Right renal cortex interstitium (tissue), 3 donors: Measurements from ENCODE around the gene TRIM28. TPM values are rescaled to one million over a fixed set of nuclear protein-coding genes. Genes with fewer than 3 reads are reported as not detected.
A peak's percentile ranks its signal among the peaks of the same experiment; 100 is the strongest.

Experiments used
- DNase-seq, 3 donors: peaks; one replicate each; pipeline ENCODE4 v3.0.0-alpha.2; 2013; ENCODE audit warnings: low read depth in 3 of 3, low spot score in 2 of 3
- polyA plus RNA-seq, 3 donors: library from polyadenylated mRNA; unstranded; fragments of 120-200 nt; gene quantifications; one replicate each; pipeline ENCODE4 v1.2.1, GENCODE V29; 2013; ENCODE audit not compliant: insufficient read length in 3 of 3

TRIM28 gene
- polyA plus RNA-seq, 3 donors, result 682 to 734 (median 690) TPM

GRCh38 chr19:58547323-58548312 lies 3.8 kb downstream of the TRIM28 start:
- DNase-seq, result no peak

DNA sequence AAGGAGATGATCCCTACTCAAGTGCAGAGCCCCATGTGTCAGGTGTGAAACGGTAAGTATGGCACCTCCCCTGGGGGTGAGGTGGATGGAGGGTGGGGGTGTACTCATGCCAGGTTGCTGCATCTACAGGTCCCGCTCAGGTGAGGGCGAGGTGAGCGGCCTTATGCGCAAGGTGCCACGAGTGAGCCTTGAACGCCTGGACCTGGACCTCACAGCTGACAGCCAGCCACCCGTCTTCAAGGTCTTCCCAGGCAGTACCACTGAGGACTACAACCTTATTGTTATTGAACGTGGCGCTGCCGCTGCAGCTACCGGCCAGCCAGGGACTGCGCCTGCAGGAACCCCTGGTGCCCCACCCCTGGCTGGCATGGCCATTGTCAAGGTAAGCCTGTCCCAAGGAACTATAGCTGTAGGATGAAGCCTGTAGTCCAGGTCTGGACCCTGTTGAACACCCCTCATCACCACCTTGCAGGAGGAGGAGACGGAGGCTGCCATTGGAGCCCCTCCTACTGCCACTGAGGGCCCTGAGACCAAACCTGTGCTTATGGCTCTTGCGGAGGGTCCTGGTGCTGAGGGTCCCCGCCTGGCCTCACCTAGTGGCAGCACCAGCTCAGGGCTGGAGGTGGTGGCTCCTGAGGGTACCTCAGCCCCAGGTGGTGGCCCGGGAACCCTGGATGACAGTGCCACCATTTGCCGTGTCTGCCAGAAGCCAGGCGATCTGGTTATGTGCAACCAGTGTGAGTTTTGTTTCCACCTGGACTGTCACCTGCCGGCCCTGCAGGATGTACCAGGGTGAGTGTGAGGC lies 5.2 kb downstream of the TRIM28 start:
- DNase-seq, result no peak

DNA sequence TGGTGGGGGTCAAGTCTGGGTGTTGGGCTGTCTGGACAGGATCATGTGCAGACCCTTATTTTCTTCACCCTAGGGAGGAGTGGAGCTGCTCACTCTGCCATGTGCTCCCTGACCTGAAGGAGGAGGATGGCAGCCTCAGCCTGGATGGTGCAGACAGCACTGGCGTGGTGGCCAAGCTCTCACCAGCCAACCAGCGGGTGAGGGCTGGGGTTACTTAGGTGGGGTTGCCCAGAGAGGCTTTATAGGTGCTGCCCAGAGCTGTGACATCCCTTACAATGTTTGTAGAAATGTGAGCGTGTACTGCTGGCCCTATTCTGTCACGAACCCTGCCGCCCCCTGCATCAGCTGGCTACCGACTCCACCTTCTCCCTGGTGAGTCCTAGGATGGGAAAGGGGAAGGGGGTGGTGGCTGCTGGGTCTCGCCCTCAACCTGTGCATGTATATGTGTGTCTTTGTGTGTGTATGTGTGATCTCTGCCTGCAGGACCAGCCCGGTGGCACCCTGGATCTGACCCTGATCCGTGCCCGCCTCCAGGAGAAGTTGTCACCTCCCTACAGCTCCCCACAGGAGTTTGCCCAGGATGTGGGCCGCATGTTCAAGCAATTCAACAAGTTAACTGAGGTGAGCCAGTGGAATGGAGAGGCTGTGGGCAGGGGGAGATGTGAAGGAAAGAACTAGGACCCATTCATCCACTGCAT lies 5.9 kb downstream of the TRIM28 start:
- DNase-seq, result no peak

- DNase-seq, result no peak
Observed at GRCh38 chr19:58550362-58551122, 6.7 kb downstream of the TRIM28 start.

DNA sequence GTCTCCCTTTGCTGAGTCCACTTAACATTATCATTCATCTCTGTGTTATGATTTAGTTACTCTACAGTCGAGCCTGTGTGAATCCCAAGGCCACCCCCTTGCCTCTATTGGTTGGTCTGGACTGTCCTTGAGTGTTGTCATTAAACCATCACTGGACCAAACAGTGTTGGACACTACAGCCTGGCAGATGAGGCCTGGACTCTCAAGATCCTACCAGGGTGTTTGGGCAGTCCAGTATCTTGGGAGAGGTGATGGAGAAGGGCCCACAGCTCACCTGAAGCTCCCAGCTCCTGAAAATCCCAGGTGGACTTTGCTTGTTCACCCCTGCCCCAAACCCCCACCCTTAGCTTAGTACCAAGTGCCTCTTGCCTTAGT lies 7.2 kb downstream of the TRIM28 start:
- no peak for DNase-seq

DNA sequence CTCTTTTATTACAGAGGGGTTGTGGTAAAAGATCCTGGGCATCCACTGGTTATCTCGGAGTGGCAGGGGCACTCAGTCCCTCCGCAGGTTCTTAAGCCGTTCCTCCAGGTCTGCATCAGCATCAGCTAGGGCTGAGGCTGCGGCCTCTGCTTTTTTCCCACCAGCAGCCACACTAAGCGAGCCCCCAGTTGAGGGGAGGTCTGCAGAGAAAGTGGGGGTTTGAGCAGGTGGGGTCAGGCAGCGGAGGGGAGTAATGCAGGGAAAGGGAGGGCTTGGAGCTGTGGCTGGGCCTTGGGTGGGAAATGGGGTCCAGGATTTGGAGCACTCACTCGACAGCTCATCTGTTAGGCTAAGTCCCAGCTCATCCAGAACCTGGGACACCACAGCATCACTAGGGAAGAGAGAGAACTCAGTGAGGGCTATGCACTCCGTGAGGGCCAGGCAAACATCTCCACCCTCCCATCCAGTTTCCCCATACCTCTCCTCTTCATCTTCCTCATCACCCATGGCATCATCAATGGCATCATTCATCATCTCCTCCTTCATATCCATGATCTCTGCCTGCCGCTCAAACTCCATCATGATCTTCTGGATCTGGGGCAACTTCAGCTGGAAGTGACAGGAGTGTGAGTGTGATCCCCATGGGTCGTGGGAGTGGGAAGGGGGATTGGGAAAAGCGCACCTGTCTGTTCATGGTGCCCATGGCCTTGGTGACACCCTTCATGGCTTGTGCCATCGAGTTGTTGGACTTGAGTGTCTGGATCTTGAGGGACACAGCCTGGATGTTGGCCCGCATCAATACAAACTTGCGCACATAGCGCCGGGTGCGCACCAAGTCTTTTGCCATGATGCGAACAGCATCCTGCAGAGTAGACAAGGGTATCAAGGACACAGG lies 8.0 kb downstream of the TRIM28 start:
- DNase-seq, result no peak

DNA sequence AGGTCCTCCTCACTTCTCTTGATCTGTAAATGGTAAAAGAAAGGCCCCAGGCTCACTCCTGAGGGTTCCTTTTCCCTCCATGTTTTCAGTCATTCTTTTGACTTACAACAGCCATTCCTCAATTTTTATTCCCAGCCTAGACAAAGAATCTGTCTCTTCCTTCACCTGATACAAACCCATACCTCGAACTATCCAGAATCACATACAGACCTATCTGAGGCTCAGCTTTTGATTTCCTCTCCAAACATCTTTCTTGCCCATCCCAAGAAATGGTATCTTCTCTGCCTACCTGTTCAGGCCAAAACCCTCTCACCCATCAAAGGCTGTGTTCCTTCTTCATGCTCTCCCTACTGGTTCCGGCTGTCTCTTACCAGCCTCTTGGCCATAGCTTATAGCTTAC lies 8.8 kb downstream of the TRIM28 start:
- DNase-seq, result no peak

GRCh38 chr19:58553799-58554493 lies 10.1 kb downstream of the TRIM28 start:
- DNase-seq, result no peak

GRCh38 chr19:58554494-58555368 lies 10.9 kb downstream of the TRIM28 start, which contains the start of gene CHMP2A:
Gene CHMP2A (minus strand): TSS chr19:58555105. CDS start chr19:58554212, 893 bp downstream.
- DNase-seq, result peak in 2 of 3 donors; percentile 92 to 95

DNA sequence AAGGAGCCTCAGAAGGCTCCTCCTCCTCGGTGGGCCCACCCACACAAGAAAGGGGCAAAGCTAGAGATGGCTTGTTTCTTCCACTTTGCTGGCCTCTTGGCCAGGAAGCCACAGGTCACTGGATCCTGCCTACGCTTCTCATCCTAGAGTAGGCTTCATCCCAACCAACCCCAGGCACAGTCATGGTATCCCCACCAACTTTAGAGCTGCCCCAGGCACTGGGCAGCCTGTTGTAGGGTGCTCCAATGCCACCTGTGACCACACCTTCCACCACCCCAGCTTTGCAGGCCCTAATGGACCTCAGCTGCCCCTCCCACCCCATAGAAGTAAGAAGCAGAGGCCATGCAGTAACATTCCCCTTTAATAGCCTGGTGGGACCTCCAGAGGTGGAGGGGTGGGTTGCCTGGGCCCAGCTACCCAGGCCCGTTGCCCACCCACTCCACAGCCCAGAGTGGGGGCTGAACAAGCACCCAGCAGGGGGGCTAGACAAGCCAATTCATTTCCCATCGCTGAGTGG lies 11.6 kb downstream of the TRIM28 start:
- DNase-seq, result no peak

DNA sequence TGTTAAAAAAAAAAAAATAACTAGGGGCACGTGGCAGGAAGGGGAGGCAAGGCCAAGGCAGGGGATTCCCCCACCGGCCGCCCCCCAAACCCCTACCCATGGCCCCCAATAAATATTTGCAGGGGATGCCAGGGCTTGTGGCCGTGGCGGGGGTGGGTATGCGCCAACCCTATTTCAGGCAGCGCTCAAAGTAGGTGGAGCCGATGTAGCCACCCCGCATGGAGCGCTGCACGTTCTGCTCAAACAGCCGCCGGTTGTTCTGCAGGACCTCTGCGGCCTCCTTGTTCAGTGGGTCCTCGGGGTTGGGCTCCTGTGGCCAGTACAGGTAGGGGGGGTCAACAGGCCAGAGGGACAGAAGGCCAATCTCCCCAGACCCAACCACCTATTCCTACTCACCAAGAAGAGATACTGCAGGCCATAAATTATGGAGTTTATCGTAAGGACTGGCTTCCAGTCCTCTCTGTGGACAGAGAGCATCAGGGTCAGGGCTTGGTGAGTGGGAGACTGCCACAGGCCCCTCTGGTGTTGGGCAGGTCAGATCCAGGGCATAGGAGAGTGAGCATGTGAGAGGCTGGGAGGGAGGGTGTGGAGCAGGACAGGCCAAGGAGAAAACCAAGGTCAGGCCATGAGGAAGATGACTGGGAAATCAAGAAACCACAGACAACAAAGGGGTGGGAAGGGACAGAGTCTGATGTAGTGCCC lies 12.2 kb downstream of the TRIM28 start:
- DNase-seq, result no peak

- DNase-seq, result no peak
Observed at GRCh38 chr19:58556622-58557220, 12.9 kb downstream of the TRIM28 start.

- no peak for DNase-seq
Observed at GRCh38 chr19:58557221-58558065, 13.6 kb downstream of the TRIM28 start.

DNA sequence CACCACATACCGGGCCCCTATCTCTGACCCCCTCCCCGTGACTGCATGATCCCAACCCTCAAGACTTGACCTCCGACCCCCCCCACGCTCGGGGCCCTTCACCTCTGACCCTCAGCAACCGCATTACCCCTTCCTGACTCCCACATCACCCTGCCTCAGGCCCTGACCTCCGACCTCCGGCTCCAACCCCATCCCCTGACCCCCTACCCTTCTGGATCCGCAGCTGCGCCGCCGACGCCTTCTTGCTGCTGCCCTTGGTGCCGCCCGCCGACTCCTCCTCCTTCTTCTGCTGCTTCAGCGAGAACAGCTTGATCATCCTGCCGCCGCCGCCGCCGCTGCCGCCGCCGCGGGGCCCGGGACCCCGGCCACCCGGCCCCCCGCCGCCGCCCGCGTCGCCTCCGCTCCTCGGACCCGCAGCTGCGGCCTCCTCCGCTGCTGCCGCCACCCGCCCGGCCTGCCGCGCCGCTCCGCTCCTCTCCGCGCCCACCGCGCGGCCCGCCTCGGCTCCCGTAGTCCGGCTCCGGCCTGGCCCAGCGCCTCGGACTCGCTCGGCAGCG lies 14.3 kb downstream of the TRIM28 start, which contains the start of gene UBE2M:
Gene UBE2M, minus strand, starts transcription at position 546 of the 557 bp plus-strand sequence. Its CDS starts 230 bp downstream, at position 316.
- no peak for DNase-seq
